Measurements from ENCODE around the gene ZNF649. TPM values are rescaled to one million over a fixed set of nuclear protein-coding genes. Genes with fewer than 3 reads are reported as not detected.

Gene ZNF649
- total and polyA plus RNA-seq, 4 experiments from 2014 or later: 3.6 to 30.8 (median 19.4) TPM

- Mint-ChIP-seq H3K4me1 (peaks cover 16 to 38% (median 24%) of the 10 kb centered on the region in 4 donors), H3K4me3 (peak overlapping the region; percentile 93 to 99 (median 98)), H3K36me3 (peaks cover 61 to 66% of the 10 kb centered on the region in 2 donors), H3K27me3 (peaks cover 0 to 2% of the 10 kb centered on the region in 2 donors), H3K27ac (peak overlapping the region in 5 of 7 donors; percentile 82 to 97 (median 93)), H3K9me3 (peaks cover 4 to 83% (median 65%) of the 10 kb centered on the region in 8 donors)
- Histone ChIP-seq H3K27me3 (ENCODE audit: insufficient read depth, low read length) (no peaks in the 10 kb centered on the region), H3K4me1 (ENCODE audit: insufficient read depth, low read length) (peaks cover 11% of the 10 kb centered on the region), H3K27ac (ENCODE audit: low read depth, low read length) (peak overlapping the region; percentile 55), H3K9me3 (ENCODE audit: control insufficient read depth in 1 of 2, low read length in 2 of 2) (peaks cover 0 to 9% of the 10 kb centered on the region in 2 donors), H3K4me3 (ENCODE audit: low read length in 2 of 2) (peak overlapping the region; percentile 85 to 91), H3K36me3 (ENCODE audit: insufficient read depth, low read length) (peaks cover 11% of the 10 kb centered on the region)
- intact Hi-C loops (cut with micrococcal nuclease): loop anchor here (1.0 to 10.0 kb wide), 6 partner anchors 23 to 337 kb away; partner anchors contain the start of genes ZNF350, ZNF649 and ZNF766
- POLR2A ChIA-PET (ENCODE audit: partially characterized antibody): interaction anchor here (1.5 kb wide), 1 partner anchor 120 kb away, joined by 5 read pairs; no protein-coding TSS in a partner anchor
- CTCF ChIA-PET (ENCODE audit: partially characterized antibody): no interaction called here
- no peak for DNase-seq
Observed at GRCh38 chr19:51927859-51928258, 23.0 kb upstream of the ZNF649 start.

- H3K27ac ChIP-seq (ENCODE audit: low read depth, low read length): peak within 1 kb of the TSS; percentile 55
- peak; percentile 81 to 89 (median 85) for DNase-seq
- peaks cover 16 to 38% (median 24%) of the 10 kb centered on the region in 4 donors for H3K4me1 Mint-ChIP-seq
- H3K27ac Mint-ChIP-seq: peak within 1 kb of the TSS; percentile 82 to 97 (median 95)
- H3K27me3 Mint-ChIP-seq: peaks cover 0 to 2% of the 10 kb centered on the region in 2 donors
- peaks cover 58 to 65% of the 10 kb centered on the region in 2 donors for H3K36me3 Mint-ChIP-seq
- H3K9me3 Mint-ChIP-seq: peaks cover 4 to 85% (median 70%) of the 10 kb centered on the region in 8 donors
- ChIA-PET POLR2A (ENCODE audit: partially characterized antibody) (interaction anchor here (0.8 to 1.5 kb wide), 7 partner anchors 22 to 262 kb away, joined by 3 to 5 read pairs (median 3); partner anchors contain the start of genes ZNF614 and ZNF649), CTCF (ENCODE audit: partially characterized antibody) (no interaction called here)
- peak within 1 kb of the TSS; percentile 85 to 91 for H3K4me3 ChIP-seq (ENCODE audit: low read length in 2 of 2)
- H3K9me3 ChIP-seq (ENCODE audit: control insufficient read depth in 1 of 2, low read length in 2 of 2): peaks cover 0 to 13% of the 10 kb centered on the region in 2 donors
- intact Hi-C loops (cut with micrococcal nuclease): loop anchor here (1.0 to 10.0 kb wide), 6 partner anchors 22 to 338 kb away; partner anchors contain the start of genes ZNF350, ZNF649 and ZNF766
- H3K4me3 Mint-ChIP-seq: peak within 1 kb of the TSS; percentile 93 to 99 (median 98)
- H3K36me3 ChIP-seq (ENCODE audit: insufficient read depth, low read length): peaks cover 4% of the 10 kb centered on the region
- H3K27me3 ChIP-seq (ENCODE audit: insufficient read depth, low read length): no peaks in the 10 kb centered on the region
- peaks cover 11% of the 10 kb centered on the region for H3K4me1 ChIP-seq (ENCODE audit: insufficient read depth, low read length)
Observed at GRCh38 chr19:51926784-51927741, 22.2 kb upstream of the ZNF649 start, which contains the start of gene ZNF613. TSS of gene ZNF613 (plus strand) at chr19:51927472. CDS start at chr19:51936221, 8,749 bp downstream.

- intact Hi-C loops (cut with micrococcal nuclease): loop anchor here (2.0 to 10.0 kb wide), 3 partner anchors 214 to 338 kb away; partner anchors contain the start of gene ZNF766
- Mint-ChIP-seq H3K27me3 (peaks cover 0 to 2% of the 10 kb centered on the region in 2 donors), H3K9me3 (peaks cover 2 to 85% (median 70%) of the 10 kb centered on the region in 8 donors), H3K4me1 (peaks cover 16 to 38% (median 24%) of the 10 kb centered on the region in 4 donors), H3K4me3 (peak overlapping the region; percentile 93 to 99 (median 98)), H3K36me3 (peaks cover 56 to 62% of the 10 kb centered on the region in 2 donors), H3K27ac (peak overlapping the region; percentile 82 to 97 (median 95))
- CTCF ChIA-PET (ENCODE audit: partially characterized antibody): no interaction called here
- POLR2A ChIA-PET (ENCODE audit: partially characterized antibody): interaction anchor here (0.8 to 1.5 kb wide), 7 partner anchors 22 to 263 kb away, joined by 3 to 5 read pairs (median 3); partner anchors contain the start of genes ZNF614 and ZNF649
- peak overlapping the region; percentile 85 to 91 for H3K4me3 ChIP-seq (ENCODE audit: low read length in 2 of 2)
- peak overlapping the region; percentile 55 for H3K27ac ChIP-seq (ENCODE audit: low read depth, low read length)
- peaks cover 4% of the 10 kb centered on the region for H3K36me3 ChIP-seq (ENCODE audit: insufficient read depth, low read length)
- peaks cover 3 to 19% of the 10 kb centered on the region in 2 donors for H3K9me3 ChIP-seq (ENCODE audit: control insufficient read depth in 1 of 2, low read length in 2 of 2)
- peaks cover 11% of the 10 kb centered on the region for H3K4me1 ChIP-seq (ENCODE audit: insufficient read depth, low read length)
- no peak for DNase-seq
- H3K27me3 ChIP-seq (ENCODE audit: insufficient read depth, low read length): no peaks in the 10 kb centered on the region
Observed at GRCh38 chr19:51926426-51926783, 21.6 kb upstream of the ZNF649 start.

GRCh38 chr19:51921949-51922348, 17.1 kb upstream of the ZNF649 start:
- Histone ChIP-seq H3K4me3 (ENCODE audit: low read length in 2 of 2) (no peak overlapping the region), H3K27me3 (ENCODE audit: insufficient read depth, low read length) (no peaks in the 10 kb centered on the region), H3K36me3 (ENCODE audit: insufficient read depth, low read length) (no peaks in the 10 kb centered on the region), H3K27ac (ENCODE audit: low read depth, low read length) (no peak overlapping the region), H3K9me3 (ENCODE audit: control insufficient read depth in 1 of 2, low read length in 2 of 2) (peaks cover 6 to 45% of the 10 kb centered on the region in 2 donors), H3K4me1 (ENCODE audit: insufficient read depth, low read length) (no peaks in the 10 kb centered on the region)
- ChIA-PET POLR2A (ENCODE audit: partially characterized antibody) (no interaction called here), CTCF (ENCODE audit: partially characterized antibody) (no interaction called here)
- no peak overlapping the region for H3K4me3 Mint-ChIP-seq
- H3K36me3 Mint-ChIP-seq: peaks cover 27 to 36% of the 10 kb centered on the region in 2 donors
- no peak for DNase-seq
- intact Hi-C loops (cut with micrococcal nuclease): loop anchor here (10.0 kb wide), 1 partner anchor 343 kb away; the partner anchor contains the start of gene ZNF766
- H3K9me3 Mint-ChIP-seq: peaks cover 2 to 99% (median 92%) of the 10 kb centered on the region in 8 donors
- peaks cover 4 to 9% (median 5%) of the 10 kb centered on the region in 4 donors for H3K4me1 Mint-ChIP-seq
- no peak overlapping the region for H3K27ac Mint-ChIP-seq
- H3K27me3 Mint-ChIP-seq: peaks cover 0 to 2% of the 10 kb centered on the region in 2 donors

- no peak for DNase-seq
- no peak overlapping the region for H3K4me3 Mint-ChIP-seq
- ChIA-PET POLR2A (ENCODE audit: partially characterized antibody) (interaction anchor here (0.6 kb wide), 1 partner anchor 30 kb away, joined by 4 read pairs; no protein-coding TSS in a partner anchor), CTCF (ENCODE audit: partially characterized antibody) (no interaction called here)
- no peaks in the 10 kb centered on the region for H3K27me3 ChIP-seq (ENCODE audit: insufficient read depth, low read length)
- no peaks in the 10 kb centered on the region for H3K36me3 ChIP-seq (ENCODE audit: insufficient read depth, low read length)
- H3K9me3 Mint-ChIP-seq: peaks cover 5 to 99% (median 92%) of the 10 kb centered on the region in 8 donors
- peaks cover 24 to 39% of the 10 kb centered on the region in 2 donors for H3K36me3 Mint-ChIP-seq
- H3K27me3 Mint-ChIP-seq: peaks cover 0 to 3% of the 10 kb centered on the region in 2 donors
- H3K27ac Mint-ChIP-seq: no peak overlapping the region
- no peaks in the 10 kb centered on the region for H3K4me1 ChIP-seq (ENCODE audit: insufficient read depth, low read length)
- intact Hi-C loops (cut with micrococcal nuclease): loop anchor here (10.0 kb wide), 1 partner anchor 345 kb away; the partner anchor contains the start of gene ZNF766
- H3K9me3 ChIP-seq (ENCODE audit: control insufficient read depth in 1 of 2, low read length in 2 of 2): peaks cover 6 to 61% of the 10 kb centered on the region in 2 donors
- no peak overlapping the region for H3K27ac ChIP-seq (ENCODE audit: low read depth, low read length)
- no peak overlapping the region for H3K4me3 ChIP-seq (ENCODE audit: low read length in 2 of 2)
- no peaks in the 10 kb centered on the region for H3K4me1 Mint-ChIP-seq
Observed at GRCh38 chr19:51919606-51920005, 14.8 kb upstream of the ZNF649 start.

- no peak for DNase-seq
- no peaks in the 10 kb centered on the region for H3K4me1 Mint-ChIP-seq
- peaks cover 0 to 1% of the 10 kb centered on the region in 2 donors for H3K27me3 Mint-ChIP-seq
- ChIA-PET POLR2A (ENCODE audit: partially characterized antibody) (no interaction called here), CTCF (ENCODE audit: partially characterized antibody) (interaction anchor here (0.6 kb wide), 1 partner anchor 1937 kb away, joined by 4 read pairs; no protein-coding TSS in a partner anchor)
- H3K9me3 Mint-ChIP-seq: peaks cover 10 to 99% (median 85%) of the 10 kb centered on the region in 8 donors
- Histone ChIP-seq H3K4me1 (ENCODE audit: insufficient read depth, low read length) (no peaks in the 10 kb centered on the region), H3K36me3 (ENCODE audit: insufficient read depth, low read length) (no peaks in the 10 kb centered on the region), H3K27me3 (ENCODE audit: insufficient read depth, low read length) (no peaks in the 10 kb centered on the region), H3K4me3 (ENCODE audit: low read length in 2 of 2) (no peak overlapping the region), H3K9me3 (ENCODE audit: control insufficient read depth in 1 of 2, low read length in 2 of 2) (peaks cover 1 to 57% of the 10 kb centered on the region in 2 donors), H3K27ac (ENCODE audit: low read depth, low read length) (no peak overlapping the region)
- peaks cover 21 to 37% of the 10 kb centered on the region in 2 donors for H3K36me3 Mint-ChIP-seq
- H3K27ac Mint-ChIP-seq: peak overlapping the region in 1 of 7 donors; percentile 25
- intact Hi-C loops (cut with micrococcal nuclease): no loop called here
- no peak overlapping the region for H3K4me3 Mint-ChIP-seq
Observed at GRCh38 chr19:51916167-51916566, 11.3 kb upstream of the ZNF649 start.

Measured in CD4-positive, alpha-beta memory T cell (primary cell).